ENCODE data around the gene IFT74. TPM values are rescaled to one million over a fixed set of nuclear protein-coding genes. Genes with fewer than 3 reads are reported as not detected.

IFT74 gene
- total and polyA plus RNA-seq, 2 experiments from 2014 or later, result 12.6 to 15.3 TPM

DNA sequence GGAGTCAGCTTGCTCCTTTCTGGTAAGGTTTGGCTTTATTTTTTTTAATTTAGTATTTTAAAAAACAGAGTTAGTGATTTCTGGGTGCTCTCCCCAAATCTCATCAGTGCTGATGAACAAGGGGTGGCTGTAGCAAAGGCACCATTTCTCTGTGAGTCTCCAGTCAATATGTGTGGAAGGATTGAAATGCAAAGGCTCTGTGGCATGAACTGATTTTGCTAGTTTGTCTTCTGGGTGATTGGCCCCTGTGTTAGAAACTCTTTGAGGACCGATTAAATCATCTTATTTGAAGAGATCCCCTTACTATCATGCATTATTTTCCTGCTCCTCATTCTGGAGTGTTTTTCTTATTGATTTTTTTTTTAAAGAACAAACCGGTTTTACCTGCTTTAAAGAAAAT, 153.4 kb downstream of the IFT74 start:
- H3K9me3 ChIP-seq (ENCODE audit: low read depth), result no peaks in the 10 kb centered on the region
- H3K4me1 ChIP-seq (ENCODE audit: insufficient read depth), result peaks cover 7% of the 10 kb centered on the region
- WGBS (ENCODE audit: low lambda C conversion rate, missing lambda C conversion rate), result 73% methylated on average over 2 of the region's 2 CpGs
- no peak for TF ChIP-seq EZH2phosphoT487 (IDR thresholded peaks at IDR 0.05; ENCODE audit: low read depth, severe bottlenecking, unreplicated experiment)
- TF ChIP-seq, protein P1, sequence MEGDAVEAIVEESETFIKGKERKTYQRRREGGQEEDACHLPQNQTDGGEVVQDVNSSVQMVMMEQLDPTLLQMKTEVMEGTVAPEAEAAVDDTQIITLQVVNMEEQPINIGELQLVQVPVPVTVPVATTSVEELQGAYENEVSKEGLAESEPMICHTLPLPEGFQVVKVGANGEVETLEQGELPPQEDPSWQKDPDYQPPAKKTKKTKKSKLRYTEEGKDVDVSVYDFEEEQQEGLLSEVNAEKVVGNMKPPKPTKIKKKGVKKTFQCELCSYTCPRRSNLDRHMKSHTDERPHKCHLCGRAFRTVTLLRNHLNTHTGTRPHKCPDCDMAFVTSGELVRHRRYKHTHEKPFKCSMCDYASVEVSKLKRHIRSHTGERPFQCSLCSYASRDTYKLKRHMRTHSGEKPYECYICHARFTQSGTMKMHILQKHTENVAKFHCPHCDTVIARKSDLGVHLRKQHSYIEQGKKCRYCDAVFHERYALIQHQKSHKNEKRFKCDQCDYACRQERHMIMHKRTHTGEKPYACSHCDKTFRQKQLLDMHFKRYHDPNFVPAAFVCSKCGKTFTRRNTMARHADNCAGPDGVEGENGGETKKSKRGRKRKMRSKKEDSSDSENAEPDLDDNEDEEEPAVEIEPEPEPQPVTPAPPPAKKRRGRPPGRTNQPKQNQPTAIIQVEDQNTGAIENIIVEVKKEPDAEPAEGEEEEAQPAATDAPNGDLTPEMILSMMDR (IDR thresholded peaks at IDR 0.05; ENCODE audit: poor library complexity), result no peak
- no peak for TF ChIP-seq EZH2 (IDR thresholded peaks at IDR 0.05; ENCODE audit: borderline replicate concordance)
- H3K79me2 ChIP-seq, result no peaks in the 10 kb centered on the region
- DNase-seq (ENCODE audit: low spot score), result no peak
- H3K4me3 ChIP-seq, result no peak overlapping the region
- H3K9me2 ChIP-seq (replicated peaks; ENCODE audit: insufficient read depth), result no peaks in the 10 kb centered on the region
- H4K20me1 ChIP-seq (ENCODE audit: insufficient read depth, poor library complexity, severe bottlenecking), result no peaks in the 10 kb centered on the region
- no peak overlapping the region for H3K27ac ChIP-seq
- peak overlapping the region; percentile 65 for H3K4me2 ChIP-seq
- H2AFZ ChIP-seq, result peak overlapping the region; percentile 49
- no peaks in the 10 kb centered on the region for H3K27me3 ChIP-seq
- no peaks in the 10 kb centered on the region for H3K36me3 ChIP-seq (replicated peaks; ENCODE audit: insufficient read depth, low read depth)

DNA sequence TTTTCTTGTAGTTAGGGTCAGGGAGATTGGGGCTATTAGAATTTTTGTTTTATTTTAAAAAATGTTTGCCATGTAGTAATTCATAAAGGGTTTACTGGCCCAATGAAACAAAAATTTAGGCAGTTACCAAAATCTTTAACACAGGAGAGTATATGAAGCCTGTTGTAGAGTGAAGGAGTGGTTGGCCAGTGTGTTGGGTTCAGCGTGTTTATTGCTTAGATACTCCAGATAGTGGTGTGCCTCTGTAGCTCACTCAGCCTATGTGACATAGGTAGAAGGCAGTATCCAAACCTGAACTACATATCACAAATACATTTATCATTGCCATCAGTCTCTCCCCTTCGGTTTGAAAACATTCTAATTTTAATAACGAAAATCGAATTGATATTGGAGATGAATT, 154.0 kb downstream of the IFT74 start:
- H3K9me2 ChIP-seq (replicated peaks; ENCODE audit: insufficient read depth), result no peaks in the 10 kb centered on the region
- no peak overlapping the region for H3K27ac ChIP-seq
- H2AFZ ChIP-seq, result no peak overlapping the region
- no peaks in the 10 kb centered on the region for H3K9me3 ChIP-seq (ENCODE audit: low read depth)
- peaks cover 7% of the 10 kb centered on the region for H3K4me1 ChIP-seq (ENCODE audit: insufficient read depth)
- no peaks in the 10 kb centered on the region for H3K79me2 ChIP-seq
- no peaks in the 10 kb centered on the region for H3K36me3 ChIP-seq (replicated peaks; ENCODE audit: insufficient read depth, low read depth)
- no peak for DNase-seq (ENCODE audit: low spot score)
- no peaks in the 10 kb centered on the region for H4K20me1 ChIP-seq (ENCODE audit: insufficient read depth, poor library complexity, severe bottlenecking)
- 69% methylated on average over 4 of the region's 4 CpGs for WGBS (ENCODE audit: low lambda C conversion rate, missing lambda C conversion rate)
- no peaks in the 10 kb centered on the region for H3K27me3 ChIP-seq
- no peak overlapping the region for H3K4me2 ChIP-seq
- no peak overlapping the region for H3K4me3 ChIP-seq
- TF ChIP-seq, protein P1 (IDR thresholded peaks at IDR 0.05; ENCODE audit: poor library complexity), result no peak
- no peak for TF ChIP-seq EZH2phosphoT487 (IDR thresholded peaks at IDR 0.05; ENCODE audit: low read depth, severe bottlenecking, unreplicated experiment)
- no peak for TF ChIP-seq EZH2 (IDR thresholded peaks at IDR 0.05; ENCODE audit: borderline replicate concordance)

DNA sequence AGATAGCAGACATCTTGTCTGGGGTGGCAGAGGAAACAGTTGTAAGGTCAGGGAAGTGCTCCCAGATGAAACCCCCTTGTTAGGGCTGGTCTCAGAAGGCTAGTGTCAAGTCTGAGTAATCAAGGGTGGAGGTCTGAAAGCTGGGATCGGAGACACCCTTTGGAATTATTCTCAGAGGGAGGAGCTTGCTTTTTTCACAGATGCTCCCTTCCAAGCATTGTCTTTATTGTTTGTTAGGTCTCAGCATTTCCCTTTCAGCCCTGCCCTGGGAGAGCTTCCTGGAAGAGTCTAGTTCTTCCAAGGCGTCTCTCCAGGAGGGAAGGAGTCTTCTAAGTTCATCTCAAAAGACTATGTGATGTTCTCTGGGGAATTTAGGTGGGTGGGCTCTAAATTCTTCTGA, 156.0 kb downstream of the IFT74 start:
- Histone ChIP-seq H3K4me2 (no peak overlapping the region), H4K20me1 (ENCODE audit: insufficient read depth, poor library complexity, severe bottlenecking) (no peaks in the 10 kb centered on the region), H3K4me1 (ENCODE audit: insufficient read depth) (peaks cover 7% of the 10 kb centered on the region), H2AFZ (no peak overlapping the region), H3K9me3 (ENCODE audit: low read depth) (no peaks in the 10 kb centered on the region), H3K79me2 (no peaks in the 10 kb centered on the region), H3K36me3 (replicated peaks; ENCODE audit: insufficient read depth, low read depth) (no peaks in the 10 kb centered on the region), H3K27ac (no peak overlapping the region), H3K9me2 (replicated peaks; ENCODE audit: insufficient read depth) (no peaks in the 10 kb centered on the region), H3K4me3 (no peak overlapping the region), H3K27me3 (no peaks in the 10 kb centered on the region)
- no peak for DNase-seq (ENCODE audit: low spot score)
- WGBS (ENCODE audit: low lambda C conversion rate, missing lambda C conversion rate), result 81% methylated on average over 2 of the region's 2 CpGs
- TF ChIP-seq, protein P1 (IDR thresholded peaks at IDR 0.05; ENCODE audit: poor library complexity), result no peak
- TF ChIP-seq EZH2phosphoT487 (IDR thresholded peaks at IDR 0.05; ENCODE audit: low read depth, severe bottlenecking, unreplicated experiment) (no peak), EZH2 (IDR thresholded peaks at IDR 0.05; ENCODE audit: borderline replicate concordance) (no peak)

Other genes with a start within 250 kb of the IFT74 start
- 29.1 and 39.8 TPM in 2 replicates for gene CAAP1, start 63.6 kb upstream of the IFT74 start, total RNA-seq
- 15.1 and 21.2 TPM in 2 replicates for gene CAAP1, start 63.6 kb upstream of the IFT74 start, polyA plus RNA-seq
- 24.7 and 33.9 TPM in 2 replicates for gene PLAA, start 9.2 kb upstream of the IFT74 start, total RNA-seq
- gene PLAA, start 9.2 kb upstream of the IFT74 start, polyA plus RNA-seq, result 22.8 and 26.7 TPM in 2 replicates
- gene LRRC19, start 49.3 kb downstream of the IFT74 start, total RNA-seq, result 44.6 and 44.8 TPM in 2 replicates
- 8.6 and 9.6 TPM in 2 replicates for gene LRRC19, start 49.3 kb downstream of the IFT74 start, polyA plus RNA-seq
- gene TEK, start 152.8 kb downstream of the IFT74 start, total RNA-seq, result 3.9 and 5.6 TPM in 2 replicates
- gene TEK, start 152.8 kb downstream of the IFT74 start, polyA plus RNA-seq, result 2.0 TPM in 2 replicates